H1 (cell line): ENCODE measurements around the gene F2RL2. TPM values are rescaled to one million over a fixed set of nuclear protein-coding genes. Genes with fewer than 3 reads are reported as not detected.

ENCODE experiments used
- CTCF ChIA-PET: fragments of 300-600 bp; sonication (Branson Sonifier 250); formaldehyde crosslinking; loops from one replicate; lab custom pipeline; 2021; ENCODE audit not compliant: partially characterized antibody; lab: Charles Lee
- POLR2A ChIA-PET: fragments of 300-600 bp; sonication (Branson Sonifier 250); formaldehyde crosslinking; loops from one replicate; lab custom pipeline; 2021; ENCODE audit warnings: inconsistent platforms; ENCODE audit not compliant: partially characterized antibody; lab: Charles Lee
- DNase-seq, 2 experiments: peaks; one replicate each; pipeline versions ENCODE4 v3.0.0 to v3.0.0-alpha.2; 2010 to 2022; ENCODE audit warnings: low spot score in 2 of 2, low read depth in 1 of 2, mixed read lengths in 1 of 2
- FAIRE-seq: peaks from 2 replicates; lab custom pipeline; 2011; peaks lifted over from hg19 to GRCh38; lab: Jason Lieb, UNC
- H2AFZ ChIP-seq: 2 replicates; pipeline ENCODE4 v1.8.1; 2012; ENCODE audit warnings: low read length, inconsistent platforms
- H2AK5ac ChIP-seq: 2 replicates; pipeline ENCODE4 v1.6.1; 2013; ENCODE audit warnings: low read depth, low read length
- H2BK120ac ChIP-seq: replicated peaks from 2 replicates; pipeline ENCODE3; 2013; ENCODE audit warnings: low read depth, low read length, inconsistent platforms
- H2BK12ac ChIP-seq: 2 replicates; pipeline ENCODE4 v1.6.1; 2013; ENCODE audit warnings: low read depth, low read length
- H2BK15ac ChIP-seq: 2 replicates; pipeline ENCODE4 v1.6.1; 2013; ENCODE audit warnings: low read length
- H2BK20ac ChIP-seq: 2 replicates; pipeline ENCODE4 v1.6.1; 2013; ENCODE audit warnings: low read length
- H2BK5ac ChIP-seq: 2 replicates; pipeline ENCODE4 v1.6.1; 2013; ENCODE audit warnings: low read depth, low read length
- H3K14ac ChIP-seq: 2 replicates; pipeline ENCODE4 v1.6.1; 2013; ENCODE audit warnings: inconsistent platforms; ENCODE audit not compliant: insufficient read length
- H3K18ac ChIP-seq: 2 replicates; pipeline ENCODE4 v1.6.1; 2013; ENCODE audit warnings: low read length; ENCODE audit errors: extremely low read depth
- H3K23ac ChIP-seq: 2 replicates; pipeline ENCODE4 v1.6.1; 2013; ENCODE audit warnings: inconsistent platforms; ENCODE audit not compliant: insufficient read length
- H3K23me2 ChIP-seq: 2 replicates; pipeline ENCODE4 v1.6.1; 2013; ENCODE audit warnings: low read depth, low read length
- H3K27ac ChIP-seq: 2 replicates; pipeline ENCODE4 v1.6.1; 2011; ENCODE audit warnings: low read depth, low read length, inconsistent platforms
- H3K27me3 ChIP-seq, 4 experiments: replicated peaks in 1 of 4; 1 replicate in 1 of 4; 2 replicates in 3 of 4; pipeline versions ENCODE4 v1.6.1 to v1.8.1; 2011 to 2013; ENCODE audit warnings: low read length in 3 of 4, mild to moderate bottlenecking in 3 of 4, inconsistent platforms in 2 of 4, mixed read lengths in 2 of 4, moderate library complexity in 1 of 4; ENCODE audit not compliant: control insufficient read depth in 3 of 4, insufficient read depth in 3 of 4; ENCODE audit errors: extremely low read depth in 1 of 4
- H3K36me3 ChIP-seq, 4 experiments: 2 replicates each; pipeline versions ENCODE4 v1.6.1 to v1.8.1; 2011 to 2013; ENCODE audit warnings: mild to moderate bottlenecking in 4 of 4, low read length in 3 of 4, moderate library complexity in 2 of 4, control low read depth in 1 of 4, inconsistent platforms in 1 of 4; ENCODE audit not compliant: insufficient read depth in 4 of 4, control insufficient read depth in 2 of 4
- H3K4ac ChIP-seq: replicated peaks from 2 replicates; pipeline ENCODE3; 2013; ENCODE audit warnings: low read length, low read depth, mixed read lengths, inconsistent platforms; ENCODE audit not compliant: insufficient read length
- H3K4me1 ChIP-seq, 4 experiments: replicated peaks in 1 of 4; 1 replicate in 1 of 4; 2 replicates in 3 of 4; pipeline versions ENCODE4 v1.6.1 to v1.8.1; 2011 to 2013; ENCODE audit warnings: low read length in 3 of 4, inconsistent platforms in 2 of 4, mixed read lengths in 1 of 4; ENCODE audit not compliant: insufficient read depth in 4 of 4, control insufficient read depth in 3 of 4
- H3K4me2 ChIP-seq, 2 experiments: 2 replicates each; pipeline versions ENCODE4 v1.6.1 to v1.8.1; 2011 to 2013; ENCODE audit warnings: low read depth in 2 of 2, low read length in 2 of 2, control low read depth in 1 of 2, inconsistent platforms in 1 of 2, mild to moderate bottlenecking in 1 of 2; ENCODE audit not compliant: insufficient read depth in 1 of 2
- H3K4me3 ChIP-seq, 4 experiments: fragments of 200-600, 300-600 bp in 1 of 4; sonication (generic), shearing (Covaris generic), sonication (Bioruptor Twin) in 1 of 4; 2 replicates each; pipeline versions ENCODE4 v1.5.1 to v1.8.1; 2011 to 2016; ENCODE audit warnings: low read length in 4 of 4, low read depth in 3 of 4, control low read depth in 2 of 4, inconsistent platforms in 2 of 4, mild to moderate bottlenecking in 2 of 4, mixed read lengths in 1 of 4, moderate library complexity in 1 of 4; ENCODE audit not compliant: insufficient read depth in 2 of 4; ENCODE audit errors: extremely low read depth in 1 of 4
- H3K56ac ChIP-seq: replicated peaks from 2 replicates; pipeline ENCODE3; 2013; ENCODE audit warnings: low read depth, mild to moderate bottlenecking, mixed read lengths, low read length, inconsistent platforms; ENCODE audit not compliant: insufficient read length
- H3K79me1 ChIP-seq: 2 replicates; pipeline ENCODE4 v1.6.1; 2013; ENCODE audit warnings: low read depth, low read length, control low read depth
- H3K79me2 ChIP-seq, 2 experiments: 2 replicates each; pipeline versions ENCODE4 v1.6.1 to v1.8.1; 2012 to 2013; ENCODE audit warnings: low read length in 2 of 2, mild to moderate bottlenecking in 2 of 2, inconsistent platforms in 1 of 2; ENCODE audit not compliant: insufficient read depth in 2 of 2, control insufficient read depth in 1 of 2
- H3K9ac ChIP-seq, 4 experiments: replicated peaks in 1 of 4; 1 replicate in 1 of 4; 2 replicates in 3 of 4; pipeline versions ENCODE4 v1.6.1 to v1.8.1; 2011 to 2013; ENCODE audit warnings: low read depth in 3 of 4, low read length in 3 of 4, control low read depth in 2 of 4, mild to moderate bottlenecking in 2 of 4, moderate library complexity in 2 of 4, inconsistent platforms in 1 of 4; ENCODE audit errors: extremely low read depth in 1 of 4
- H3K9me3 ChIP-seq, 2 experiments: 2 replicates each; pipeline versions ENCODE4 v1.6.1 to v1.8.1; 2012 to 2013; ENCODE audit warnings: mild to moderate bottlenecking in 2 of 2, moderate library complexity in 2 of 2, control low read depth in 1 of 2, inconsistent platforms in 1 of 2, low read depth in 1 of 2, low read length in 1 of 2, mixed read lengths in 1 of 2; ENCODE audit not compliant: insufficient read depth in 2 of 2
- H4K20me1 ChIP-seq, 2 experiments: replicated peaks in 1 of 2; 2 replicates each; pipeline versions ENCODE3 to v1.8.1; 2011 to 2013; ENCODE audit warnings: inconsistent platforms in 2 of 2, low read length in 2 of 2, mild to moderate bottlenecking in 1 of 2; ENCODE audit not compliant: insufficient read depth in 2 of 2, control insufficient read depth in 1 of 2
- H4K5ac ChIP-seq: 2 replicates; pipeline ENCODE4 v1.6.1; 2013; ENCODE audit warnings: low read length, low read depth, mixed read lengths, inconsistent platforms; ENCODE audit not compliant: insufficient read length
- H4K8ac ChIP-seq: 2 replicates; pipeline ENCODE4 v1.8.0; 2013; ENCODE audit warnings: mild to moderate bottlenecking, moderate library complexity, low read length, inconsistent platforms; ENCODE audit not compliant: insufficient read depth; ENCODE audit errors: extremely low read depth
- H4K91ac ChIP-seq: replicated peaks from 2 replicates; pipeline ENCODE3; 2013; ENCODE audit warnings: low read length, mixed read lengths, inconsistent platforms; ENCODE audit not compliant: insufficient read length
- CEBPB ChIP-seq: IDR thresholded peaks from 2 replicates; pipeline ENCODE4 v1.6.1; 2012; ENCODE audit warnings: low read depth, low read length
- EP300 ChIP-seq, 2 experiments: IDR thresholded peaks; 1 replicate in 1 of 2; 2 replicates in 1 of 2; pipeline ENCODE4 v1.6.1; 2011 to 2012; ENCODE audit warnings: low read depth in 2 of 2, low read length in 2 of 2, mild to moderate bottlenecking in 2 of 2, borderline replicate concordance in 1 of 2, inconsistent platforms in 1 of 2, moderate library complexity in 1 of 2
- FOSL1 ChIP-seq: IDR thresholded peaks from 2 replicates; pipeline ENCODE4 v1.6.1; 2011; ENCODE audit warnings: mild to moderate bottlenecking, low read depth, low read length, moderate library complexity; ENCODE audit not compliant: insufficient read depth
- GTF2F1 ChIP-seq: IDR thresholded peaks from 2 replicates; pipeline ENCODE4 v1.6.1; 2012; ENCODE audit warnings: low read depth, low read length, improper control_type of control experiment, borderline replicate concordance
- HDAC2 ChIP-seq, 2 experiments: fragments of 300-600 bp in 1 of 2; sonication (generic) in 1 of 2; IDR thresholded peaks; 2 replicates each; pipeline ENCODE4 v1.6.1; 2011 to 2012; ENCODE audit warnings: low read depth in 2 of 2, low read length in 2 of 2, mild to moderate bottlenecking in 2 of 2, moderate library complexity in 2 of 2, borderline replicate concordance in 1 of 2, inconsistent platforms in 1 of 2
- JUN ChIP-seq: IDR thresholded peaks from 2 replicates; pipeline ENCODE4 v1.6.1; 2011; ENCODE audit warnings: low read depth, mild to moderate bottlenecking, improper control_type of control experiment, low read length
- KDM1A ChIP-seq: fragments of 200-600, 300-600 bp; sonication (generic); IDR thresholded peaks from 2 replicates; pipeline ENCODE4 v1.7.1; 2016; ENCODE audit warnings: mild to moderate bottlenecking, low read length, borderline replicate concordance
- MAFK ChIP-seq: IDR thresholded peaks from 2 replicates; pipeline ENCODE4 v1.6.1; 2012; ENCODE audit warnings: low read depth, mild to moderate bottlenecking, improper control_type of control experiment, low read length
- RXRA ChIP-seq: IDR thresholded peaks from 2 replicates; pipeline ENCODE4 v1.6.1; 2011; ENCODE audit warnings: low read depth, mild to moderate bottlenecking, low read length, moderate library complexity; ENCODE audit not compliant: insufficient read depth
- SP2 ChIP-seq: IDR thresholded peaks from 2 replicates; pipeline ENCODE4 v1.6.1; 2012; ENCODE audit warnings: mild to moderate bottlenecking, low read length, inconsistent platforms
- TCF12 ChIP-seq: IDR thresholded peaks from 2 replicates; pipeline ENCODE4 v1.6.1; 2011; ENCODE audit warnings: low read depth, mild to moderate bottlenecking, low read length
- USF2 ChIP-seq: IDR thresholded peaks from 2 replicates; pipeline ENCODE4 v1.6.1; 2011; ENCODE audit warnings: low read length, improper control_type of control experiment
- ZNF274 ChIP-seq: IDR thresholded peaks from 2 replicates; pipeline ENCODE4 v1.7.0; 2012; ENCODE audit warnings: low read length, borderline replicate concordance; ENCODE audit errors: extremely low read depth
- WGBS, 2 experiments: shearing (Covaris generic) in 1 of 2; methylation state at CpG; one replicate each; pipeline versions ENCODE4 v1.1.6 to v1.1.7; 2013 to 2015; ENCODE audit warnings: low lambda C conversion rate in 2 of 2, mixed read lengths in 2 of 2, inconsistent platforms in 1 of 2, low coverage in 1 of 2, missing lambda C conversion rate in 1 of 2; ENCODE audit not compliant: insufficient replicate concordance in 2 of 2, insufficient coverage in 1 of 2, insufficient read length in 1 of 2; ENCODE audit errors: extremely low coverage in 1 of 2, missing lambda C conversion rate in 1 of 2; 5-methylcytosine and 5-hydroxymethylcytosine counted together
- polyA plus RNA-seq, 7 experiments: library from polyadenylated mRNA; depleted of rRNA in 3 of 7; stranded (reverse) in 5 of 7; unstranded in 2 of 7; fragments of >200 nt in 5 of 7; fragments of 200-250 nt in 2 of 7; gene quantifications; 1 replicate in 5 of 7; 2 replicates in 1 of 7; 4 replicates in 1 of 7; pipeline versions ENCODE4 v1.2.1 to v1.2.3, GENCODE V29; 2011 to 2013; ENCODE audit warnings: missing spikeins in 2 of 7, mixed read lengths in 2 of 7
- total RNA-seq: library from RNA; stranded (reverse); fragmentation: NEBNext Ultra II Directional; extraction: Animal tissue kit (Norgen Biotek cat#: 25700); gene quantifications from 2 replicates; pipeline ENCODE4 v1.2.1, GENCODE V29; 2021

Gene F2RL2
- total and polyA plus RNA-seq, 2 of the 8 experiments (the other 6 are each of a cell fraction or from before 2014, with no cell fraction given) = 0.03 to 0.07 TPM

GRCh38 chr5:76580981-76581380, 42.2 kb downstream of the F2RL2 start:
- H2BK120ac ChIP-seq = no peak overlapping the region
- H2BK12ac ChIP-seq = peak overlapping the region; percentile 43; the same call in 1 of the 2 replicates
- WGBS, 2 experiments = 84% methylated on average over 3 of the region's 3 CpGs; no CpG with 5 or more reads in 1 of the 2 experiments
- H2AK5ac ChIP-seq = no peak overlapping the region
- FAIRE-seq (no peak), DNase-seq (no peak)
- no peak overlapping the region for H3K56ac ChIP-seq
- no peak overlapping the region for H2BK20ac ChIP-seq
- ChIA-PET CTCF (interaction anchor here (0.9 to 3.9 kb wide), 4 partner anchors 38 to 200 kb away, joined by 3 to 18 read pairs (median 8); partner anchors contain the start of gene IQGAP2), POLR2A (no interaction called here)
- H4K8ac ChIP-seq = 0 out of 2 replicates have a peak overlapping the region, but pooled peaks have one; percentile 5
- H3K4me1 ChIP-seq = peaks cover 0 to 5% (median 3%) of the 10 kb centered on the region in 4 experiments; a peak in 4 of 7 replicates
- no peak overlapping the region for H2BK5ac ChIP-seq
- no peaks in the 10 kb centered on the region for H3K9me3 ChIP-seq
- no peak overlapping the region for H3K23ac ChIP-seq
- H3K9ac ChIP-seq = no peak overlapping the region; a peak in 1 of 7 replicates
- no peak overlapping the region for H3K27ac ChIP-seq
- no peaks in the 10 kb centered on the region for H4K20me1 ChIP-seq
- no peak overlapping the region for H3K18ac ChIP-seq
- no peaks in the 10 kb centered on the region for H3K36me3 ChIP-seq
- no peak overlapping the region for H3K4me3 ChIP-seq
- no peak overlapping the region for H2AFZ ChIP-seq
- H4K91ac ChIP-seq = peak overlapping the region; percentile 10
- H3K14ac ChIP-seq = no peak overlapping the region
- no peaks in the 10 kb centered on the region for H3K23me2 ChIP-seq
- H3K4ac ChIP-seq = no peak overlapping the region
- H3K79me2 ChIP-seq = no peaks in the 10 kb centered on the region
- no peak overlapping the region for H4K5ac ChIP-seq
- peaks cover 0 to 1% (median 0%) of the 10 kb centered on the region in 4 experiments; a peak in 1 of 7 replicates for H3K27me3 ChIP-seq
- H2BK15ac ChIP-seq = no peak overlapping the region
- no peaks in the 10 kb centered on the region for H3K79me1 ChIP-seq
- H3K4me2 ChIP-seq = no peak overlapping the region
- TF ChIP-seq GTF2F1 = no peak
- no peak for TF ChIP-seq EP300 (IDR thresholded peaks at IDR 0.05; ENCODE audit: borderline replicate concordance in 1 of 2, low read depth in 2 of 2, low read length in 2 of 2)
- no peak for TF ChIP-seq USF2
- no peak for TF ChIP-seq SP2
- TF ChIP-seq MAFK = no peak
- TF ChIP-seq TCF12 = no peak
- no peak for TF ChIP-seq CEBPB
- no peak for TF ChIP-seq FOSL1
- no peak for TF ChIP-seq KDM1A
- no peak for TF ChIP-seq HDAC2 (IDR thresholded peaks at IDR 0.05; ENCODE audit: borderline replicate concordance in 1 of 2, low read depth in 2 of 2, low read length in 2 of 2)
- TF ChIP-seq JUN = no peak
- TF ChIP-seq RXRA = no peak
- TF ChIP-seq ZNF274 = no peak
